Thoracic aorta (tissue), 2 donors: ENCODE results near the gene TNFSF11. TPM values are rescaled to one million over a fixed set of nuclear protein-coding genes. Genes with fewer than 3 reads are reported as not detected.

ENCODE experiments used
- ATAC-seq: fragments of 150-250 bp; one replicate; pipeline ENCODE4 v1.8.0; 2017; ENCODE audit warnings: low read depth; ENCODE audit not compliant: insufficient number of reproducible peaks, low FRiP score
- DNase-seq: peaks from one replicate; pipeline ENCODE4 v3.0.0-alpha.2; 2020; ENCODE audit warnings: low spot score
- H3K27ac ChIP-seq, 2 donors: fragments of 200-600 bp; sonication (generic); 1 replicate in 1 of 2; 2 replicates in 1 of 2; pipeline ENCODE4 v1.5.1; 2016; ENCODE audit warnings: mild to moderate bottlenecking in 2 of 2, moderate library complexity in 2 of 2
- H3K27me3 ChIP-seq: fragments of 200-600 bp; sonication (generic); replicated peaks from 2 replicates; pipeline ENCODE4 v1.6.0; 2016; ENCODE audit warnings: mild to moderate bottlenecking; ENCODE audit not compliant: insufficient read depth
- H3K36me3 ChIP-seq: fragments of 200-600 bp; sonication (generic); one replicate; pipeline ENCODE4 v1.5.1; 2016
- H3K4me1 ChIP-seq, 2 donors: fragments of 200-600 bp; sonication (generic); 1 replicate in 1 of 2; 2 replicates in 1 of 2; pipeline versions ENCODE4 v1.5.1 to v1.6.0; 2016; ENCODE audit warnings: low read depth in 2 of 2, mild to moderate bottlenecking in 1 of 2; ENCODE audit not compliant: control insufficient read depth in 1 of 2
- H3K4me3 ChIP-seq: fragments of 200-600 bp; sonication (generic); 2 replicates; pipeline ENCODE4 v1.5.1; 2016; ENCODE audit warnings: mild to moderate bottlenecking
- H3K9me3 ChIP-seq: fragments of 200-600 bp; sonication (generic); 2 replicates; pipeline ENCODE4 v1.5.1; 2016
- CTCF ChIP-seq: fragments of 200-600 bp; sonication (generic); IDR thresholded peaks from one replicate; pipeline ENCODE4 v1.5.1; 2019; ENCODE audit warnings: antibody characterized with exemption
- total RNA-seq, 2 donors: library from RNA; depleted of rRNA; stranded (reverse); fragments of >200 nt; gene quantifications; one replicate each; pipeline versions ENCODE4 v1.1.0 to v1.2.3, GENCODE V29; 2016

TNFSF11 gene
- total RNA-seq, 2 donors from 2014 or later = 0.71 TPM; not detected in 1

- Histone ChIP-seq H3K9me3 (no peaks in the 10 kb centered on the region), H3K4me1 (no peaks in the 10 kb centered on the region), H3K36me3 (no peaks in the 10 kb centered on the region), H3K27ac (no peak overlapping the region), H3K27me3 (no peaks in the 10 kb centered on the region), H3K4me3 (no peak overlapping the region)
- TF ChIP-seq CTCF = no peak
- ATAC-seq (no peak), DNase-seq (no peak)
These were observed 43.3 kb downstream of the TNFSF11 start for GRCh38 chr13:42617221-42617620.

- no peak for TF ChIP-seq CTCF
- Histone ChIP-seq H3K36me3 (no peaks in the 10 kb centered on the region), H3K27me3 (no peaks in the 10 kb centered on the region), H3K9me3 (no peaks in the 10 kb centered on the region), H3K27ac (no peak overlapping the region), H3K4me1 (no peaks in the 10 kb centered on the region), H3K4me3 (no peak overlapping the region)
- ATAC-seq (no peak), DNase-seq (no peak)
These were observed 50.0 kb downstream of the TNFSF11 start for GRCh38 chr13:42623916-42624315.

- no peaks in the 10 kb centered on the region for H3K4me1 ChIP-seq
- no peak overlapping the region for H3K27ac ChIP-seq
- H3K36me3 ChIP-seq = no peaks in the 10 kb centered on the region
- H3K4me3 ChIP-seq = no peak overlapping the region
- ATAC-seq (no peak), DNase-seq (no peak)
- H3K9me3 ChIP-seq = no peaks in the 10 kb centered on the region
- no peak for TF ChIP-seq CTCF
- H3K27me3 ChIP-seq = no peaks in the 10 kb centered on the region
These were observed 51.7 kb downstream of the TNFSF11 start for GRCh38 chr13:42625611-42626010.

- Histone ChIP-seq H3K27ac (no peak overlapping the region), H3K36me3 (no peaks in the 10 kb centered on the region), H3K27me3 (no peaks in the 10 kb centered on the region), H3K9me3 (no peaks in the 10 kb centered on the region), H3K4me1 (no peaks in the 10 kb centered on the region), H3K4me3 (no peak overlapping the region)
- ATAC-seq (no peak), DNase-seq (no peak)
- TF ChIP-seq CTCF = no peak
These were observed 52.4 kb downstream of the TNFSF11 start for GRCh38 chr13:42626176-42626860.

- no peak for DNase-seq
- Histone ChIP-seq H3K4me1 (no peaks in the 10 kb centered on the region), H3K9me3 (no peaks in the 10 kb centered on the region), H3K36me3 (no peaks in the 10 kb centered on the region), H3K27me3 (no peaks in the 10 kb centered on the region), H3K4me3 (no peak overlapping the region), H3K27ac (no peak overlapping the region)
- no peak for ATAC-seq
- TF ChIP-seq CTCF = no peak
These were observed 54.7 kb downstream of the TNFSF11 start for GRCh38 chr13:42628666-42629065.
